Fibroblast of skin of scalp (primary cell): ENCODE measurements around the gene SULF2.

Experiments
- DNase-seq: peaks from one replicate; pipeline ENCODE4 v3.0.0-alpha.2; 2013

The SULF2 gene

GRCh38 chr20:47667531-47668312, 117.6 kb downstream of the SULF2 start:
- DNase-seq: no peak

GRCh38 chr20:47667086-47667485, 118.2 kb downstream of the SULF2 start:
- no peak for DNase-seq

- DNase-seq: no peak
Observed at GRCh38 chr20:47666304-47666703, 119.0 kb downstream of the SULF2 start.

- DNase-seq: no peak
Observed at GRCh38 chr20:47665221-47665991, 119.9 kb downstream of the SULF2 start.

- no peak for DNase-seq
Observed at GRCh38 chr20:47664744-47665143, 120.5 kb downstream of the SULF2 start.

GRCh38 chr20:47664068-47664437, 121.2 kb downstream of the SULF2 start:
- DNase-seq: no peak

DNA sequence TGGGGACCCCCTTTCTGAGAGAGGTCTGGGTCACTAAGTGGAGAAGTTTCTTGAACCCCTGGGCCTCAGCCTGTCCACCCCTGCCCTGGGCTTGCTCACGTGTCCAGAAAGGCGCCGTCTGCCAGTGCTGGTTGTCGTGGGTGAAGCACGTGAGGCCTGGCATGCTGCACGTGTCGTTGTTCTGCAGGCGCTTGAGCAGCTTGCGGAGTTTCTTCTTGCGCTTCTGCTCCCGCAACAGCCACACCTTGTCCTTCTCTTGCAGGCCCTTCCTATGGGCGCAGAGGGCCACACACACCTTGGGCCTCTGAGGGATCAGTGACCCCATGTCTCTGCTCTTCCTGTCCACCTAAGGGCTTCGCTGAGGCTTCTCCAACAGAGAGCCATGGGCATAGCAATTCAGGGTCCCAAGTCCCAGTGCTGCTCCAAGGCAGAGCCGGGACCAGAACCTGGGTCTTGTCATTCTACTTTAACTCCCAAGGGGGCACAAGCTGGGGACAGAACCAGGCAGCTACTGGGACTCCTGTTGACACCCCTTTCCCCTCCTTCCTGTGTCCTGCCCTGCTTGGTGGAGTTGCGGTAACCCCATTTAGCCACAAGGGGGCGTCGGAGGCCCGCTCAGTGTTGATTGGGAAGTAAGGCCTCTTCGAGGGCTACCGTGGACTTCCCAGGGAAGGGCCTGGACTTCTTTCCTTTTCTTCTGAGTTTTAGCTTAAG, 121.8 kb downstream of the SULF2 start:
- peak; percentile 79 for DNase-seq

GRCh38 chr20:47662483-47663353, 122.6 kb downstream of the SULF2 start:
- no peak for DNase-seq

GRCh38 chr20:47661714-47662113, 123.6 kb downstream of the SULF2 start:
- no peak for DNase-seq

DNA sequence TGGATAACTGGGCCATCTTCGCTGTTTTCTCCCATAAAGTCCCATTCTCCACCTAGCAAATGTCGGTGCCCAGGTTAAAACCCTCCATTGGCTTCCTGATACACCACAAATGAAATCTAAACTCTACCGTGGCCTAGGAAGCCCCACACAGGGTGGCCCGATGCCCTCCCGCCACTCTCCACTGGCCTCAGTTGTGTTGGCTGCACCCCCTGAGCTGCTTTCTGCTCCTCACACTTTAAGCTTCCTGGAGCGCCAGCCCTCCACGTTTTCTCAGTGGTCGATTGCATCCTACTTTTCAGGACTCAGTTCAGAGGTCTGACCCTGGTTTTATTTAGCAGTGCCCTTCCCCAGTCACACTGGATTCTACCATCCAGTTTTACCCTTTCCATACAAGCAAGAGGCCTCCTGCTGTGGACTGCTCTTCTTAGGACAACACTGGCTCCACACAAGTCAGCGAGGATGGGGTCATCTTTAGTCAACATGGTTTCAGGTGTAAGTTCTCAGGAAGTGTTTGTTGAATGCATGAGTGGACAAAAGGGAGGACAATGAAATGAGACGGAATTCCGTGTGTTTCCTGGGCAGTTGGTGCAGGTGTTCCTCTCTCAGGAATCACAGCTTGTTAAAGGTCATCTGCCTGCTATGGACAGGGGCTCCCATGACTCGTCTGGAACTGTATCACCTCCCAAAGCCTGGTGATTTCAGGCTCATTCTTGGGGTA, 124.1 kb downstream of the SULF2 start:
- DNase-seq: no peak

- DNase-seq: no peak
Observed at GRCh38 chr20:47660602-47660905, 124.7 kb downstream of the SULF2 start.

GRCh38 chr20:47659904-47660601, 125.2 kb downstream of the SULF2 start:
- DNase-seq: peak; percentile 12

DNA sequence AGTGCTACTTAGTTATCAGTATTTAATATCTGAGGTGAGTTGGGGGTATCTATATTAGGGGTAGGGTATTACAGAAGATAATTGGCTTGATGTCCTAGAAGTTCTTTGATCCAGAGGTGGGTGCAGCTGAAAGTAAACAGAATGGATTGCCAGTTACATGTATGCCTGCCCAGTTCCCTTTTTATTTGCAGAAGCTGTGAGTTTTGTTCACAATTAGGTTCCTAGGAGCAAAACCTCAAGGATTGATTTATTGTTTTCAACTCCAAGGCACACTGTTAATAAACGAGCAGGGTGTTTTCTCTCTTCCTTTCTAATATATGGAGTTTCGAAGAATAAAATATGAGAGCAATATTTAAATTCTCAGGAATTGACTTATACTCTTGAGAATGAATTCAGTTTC, 129.0 kb downstream of the SULF2 start:
- no peak for DNase-seq

- no peak for DNase-seq
Observed at GRCh38 chr20:47655635-47656034, 129.6 kb downstream of the SULF2 start.

- DNase-seq: no peak
Observed at GRCh38 chr20:47654370-47654769, 130.9 kb downstream of the SULF2 start.

DNA sequence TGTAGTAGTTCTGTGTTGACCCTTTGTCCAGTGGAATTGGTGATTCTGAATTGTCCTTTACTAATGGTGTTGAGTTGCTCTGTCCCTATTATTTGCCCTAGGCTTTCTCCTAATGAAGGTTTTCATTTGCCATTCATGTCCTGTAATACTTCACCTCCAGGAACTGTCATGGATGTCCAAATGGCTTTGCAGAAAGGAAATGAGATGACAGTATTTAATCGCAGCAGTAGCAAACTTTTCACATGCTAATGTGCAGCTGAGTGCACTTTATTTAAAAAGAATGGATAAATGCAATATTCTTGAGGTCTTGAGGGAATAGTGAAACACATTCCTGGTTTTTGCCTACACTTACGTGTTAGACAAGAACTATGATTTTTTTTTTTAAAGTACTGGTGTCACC, 131.4 kb downstream of the SULF2 start:
- DNase-seq: no peak

DNA sequence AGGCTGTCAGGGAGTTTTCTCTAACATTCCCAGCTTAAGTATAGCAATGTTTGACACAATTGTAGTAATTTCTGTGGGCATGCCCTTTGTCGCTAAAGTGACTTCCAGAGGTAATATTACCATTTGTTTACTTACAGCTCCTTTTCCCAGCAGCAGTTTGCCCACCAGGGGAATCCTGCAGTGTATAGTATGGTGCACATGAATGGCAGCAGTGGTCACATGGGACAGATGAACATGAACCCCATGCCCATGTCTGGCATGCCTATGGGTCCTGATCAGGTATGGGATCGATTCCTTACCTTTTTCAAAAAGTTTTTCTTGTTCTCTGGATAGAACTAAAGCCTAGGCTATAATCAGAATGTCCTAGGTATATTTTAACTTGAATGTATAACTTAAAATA, 132.5 kb downstream of the SULF2 start:
- no peak for DNase-seq

- DNase-seq: no peak
Observed at GRCh38 chr20:47652301-47652700, 133.0 kb downstream of the SULF2 start.

DNA sequence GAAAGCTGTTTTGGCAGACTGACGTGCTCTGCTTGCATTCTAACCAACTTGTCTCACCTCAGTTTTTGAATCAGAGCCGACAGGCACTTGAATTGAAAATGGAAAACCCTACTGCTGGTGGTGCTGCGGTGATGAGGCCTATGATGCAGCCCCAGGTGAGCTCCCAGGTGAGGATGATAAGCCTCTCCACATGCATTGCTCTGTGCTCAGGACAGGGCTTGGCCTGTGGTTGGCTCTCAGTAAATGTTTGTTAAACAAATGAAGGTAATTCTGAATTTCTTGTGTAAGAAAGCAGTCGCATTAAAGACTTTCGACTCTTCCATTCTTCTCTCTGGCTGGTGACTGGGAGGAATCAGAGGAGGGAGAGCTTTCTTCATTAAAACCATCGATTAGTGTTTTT, 136.3 kb downstream of the SULF2 start:
- DNase-seq: no peak

DNA sequence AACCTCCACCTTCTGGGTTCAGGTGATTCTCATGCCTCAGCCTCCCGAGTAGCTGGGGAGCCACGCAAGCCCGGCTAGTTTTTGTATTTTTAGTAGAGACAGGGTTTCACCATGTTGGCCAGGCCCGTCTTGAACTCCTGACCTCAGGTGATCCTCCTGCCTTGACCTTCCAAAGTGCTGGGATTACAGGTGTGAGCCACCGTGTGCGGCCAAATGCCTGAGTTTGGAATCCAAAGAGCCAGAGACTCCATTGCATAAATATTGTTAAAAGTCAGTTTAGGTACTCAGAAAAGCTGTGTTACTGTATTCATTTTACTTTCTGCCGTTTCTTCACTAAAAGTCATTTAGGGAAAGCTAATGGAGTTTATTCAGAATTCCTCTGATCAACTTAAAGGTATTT, 137.3 kb downstream of the SULF2 start:
- DNase-seq: no peak

DNA sequence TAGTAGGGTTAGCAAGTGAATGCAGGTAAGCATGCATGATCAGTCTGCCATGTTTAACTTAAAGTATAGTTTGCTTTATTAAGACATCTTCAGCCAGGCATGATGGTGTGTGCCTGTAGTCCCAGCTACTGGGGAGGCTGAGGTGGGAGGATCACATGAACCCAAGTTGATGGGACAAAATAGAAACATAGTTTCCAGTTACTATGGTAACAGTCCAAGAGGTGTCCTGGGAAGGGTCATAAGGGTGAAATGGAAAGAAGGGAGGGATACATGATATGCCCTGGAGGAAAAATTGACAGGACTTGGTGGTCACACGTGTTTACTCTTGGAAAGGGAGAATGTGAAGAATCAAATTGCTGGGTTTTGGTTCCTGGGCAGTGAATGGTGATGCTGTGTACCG, 139.6 kb downstream of the SULF2 start:
- DNase-seq: no peak
